ENCODE measurements around the gene SNX5. TPM values are rescaled to one million over a fixed set of nuclear protein-coding genes. Genes with fewer than 3 reads are reported as not detected.

Gene SNX5
- total and polyA plus RNA-seq, 10 of the 15 experiments (the other 5 are each of a cell fraction or from before 2014, with no cell fraction given) = 92.9 to 316 (median 245) TPM

GRCh38 chr20:17969278-17969883, 787 bp upstream of the SNX5 start (continued):
- TF ChIP-seq REST (IDR thresholded peaks at IDR 0.05; ENCODE audit: low read depth, low read length) (no peak), CREM (IDR thresholded peaks at IDR 0.05; ENCODE audit: low read depth) (no peak), NRF1 (conservative IDR thresholded peaks at IDR 0.05; ENCODE audit: low read depth, low read length) (no peak), USF1 (IDR thresholded peaks at IDR 0.05; ENCODE audit: borderline replicate concordance, extremely low read length, insufficient read depth, low read depth, low read length) (no peak), IKZF2 (IDR thresholded peaks at IDR 0.05) (0 out of 4 replicates have a peak, but pooled peaks of 1 of the 2 experiments have one; percentile 9), NBN (IDR thresholded peaks at IDR 0.05) (no peak), IRF4 (IDR thresholded peaks at IDR 0.05; ENCODE audit: low read depth, low read length) (0 out of 2 replicates have a peak, but pooled peaks have one; percentile 7), POLR2AphosphoS5 (IDR thresholded peaks at IDR 0.05; ENCODE audit: low read length) (peak; percentile 32; the same call in 1 of the 2 replicates), IKZF1 (conservative IDR thresholded peaks at IDR 0.05) (no peak), PAX8 (IDR thresholded peaks at IDR 0.05) (0 out of 2 replicates have a peak, but pooled peaks have one; percentile 48), ZNF217 (IDR thresholded peaks at IDR 0.05) (no peak), BCL11A (IDR thresholded peaks at IDR 0.05; ENCODE audit: low read depth, low read length) (no peak), ASH2L (IDR thresholded peaks at IDR 0.05; ENCODE audit: borderline replicate concordance, low read depth) (no peak), TCF12 (IDR thresholded peaks at IDR 0.05; ENCODE audit: low read depth, low read length) (no peak), SP1 (IDR thresholded peaks at IDR 0.05; ENCODE audit: low read depth, low read length) (no peak), ESRRA (IDR thresholded peaks at IDR 0.05; ENCODE audit: low read length) (no peak), BACH1 (IDR thresholded peaks at IDR 0.05; ENCODE audit: borderline replicate concordance) (no peak), KAT2A (conservative IDR thresholded peaks at IDR 0.05; ENCODE audit: control insufficient read depth, low read depth, low read length) (no peak), MTA3 (IDR thresholded peaks at IDR 0.05; ENCODE audit: borderline replicate concordance, low read length) (no peak; the same call in 1 of the 2 replicates), KDM1A (IDR thresholded peaks at IDR 0.05; ENCODE audit: borderline replicate concordance) (no peak), RFX5 (IDR thresholded peaks at IDR 0.05; ENCODE audit: low read depth, low read length) (no peak), ZZZ3 (IDR thresholded peaks at IDR 0.05; ENCODE audit: control insufficient read depth, insufficient read length, low read depth) (no peak), TBL1XR1 (IDR thresholded peaks at IDR 0.05; ENCODE audit: low read depth, low read length) (no peak), SUZ12 (IDR thresholded peaks at IDR 0.05; ENCODE audit: unreplicated experiment) (no peak), YBX1 (IDR thresholded peaks at IDR 0.05) (no peak), ZBTB40 (IDR thresholded peaks at IDR 0.05; ENCODE audit: borderline replicate concordance) (no peak)
